Measurements from ENCODE around the gene TMEM238L. TPM values are rescaled to one million over a fixed set of nuclear protein-coding genes. Genes with fewer than 3 reads are reported as not detected.
A peak's percentile ranks its signal among the peaks of the same experiment; 100 is the strongest.

The TMEM238L gene
- total RNA-seq, 4 donors from 2014 or later = 2.0 to 8.9 TPM; not detected in 2

DNA sequence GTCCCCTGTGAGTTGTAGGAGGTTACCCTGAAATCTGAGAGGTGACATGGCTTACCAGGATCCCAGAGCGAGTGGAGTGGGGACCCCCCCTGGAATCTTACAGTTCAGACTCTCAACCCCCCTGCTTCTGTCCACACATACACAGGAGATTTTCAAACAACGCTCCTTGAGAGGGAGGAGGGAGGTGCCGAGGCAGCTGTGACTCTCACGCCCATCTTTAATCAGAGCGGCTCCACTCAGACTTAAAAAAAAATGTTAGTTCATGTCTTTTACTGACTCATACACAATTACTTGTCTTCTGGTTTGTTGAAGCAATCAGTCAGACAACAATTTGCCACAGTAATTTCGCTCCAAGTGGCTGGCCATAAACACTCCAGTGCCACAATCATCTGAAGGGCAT, 58.7 kb downstream of the TMEM238L start:
- H3K27ac ChIP-seq = peak overlapping the region; percentile 18
- 46% methylated on average over 6 of the region's 6 CpGs for WGBS
- peaks cover 33% of the 10 kb centered on the region for H3K4me1 ChIP-seq
- no peak for DNase-seq (ENCODE audit: low spot score in 2 of 2)
- H3K27me3 ChIP-seq = no peaks in the 10 kb centered on the region
- H3K9me3 ChIP-seq = no peaks in the 10 kb centered on the region
- H3K36me3 ChIP-seq = no peaks in the 10 kb centered on the region
- TF ChIP-seq POLR2A (IDR thresholded peaks at IDR 0.05) (no peak), POLR2AphosphoS5 (IDR thresholded peaks at IDR 0.05) (no peak), CTCF (IDR thresholded peaks at IDR 0.05) (no peak), EP300 (IDR thresholded peaks at IDR 0.05) (no peak)
- H3K4me3 ChIP-seq = no peak overlapping the region

Other genes with a start within 250 kb of the TMEM238L start
- 1 to 10 TPM in 2 of 4 donors, under 1 TPM in 2; 0.89 to 6.5 (median 1.1) TPM for gene MYH3, start 146.8 kb downstream of the TMEM238L start, total RNA-seq
- 10 to 100 TPM; 11.9 to 34.2 (median 14.1) TPM for gene SCO1, start 106.6 kb downstream of the TMEM238L start, total RNA-seq
- 10 to 100 TPM in 3 of 4 donors, 1 to 10 TPM in 1; 8.8 to 22.4 (median 10.6) TPM for gene ADPRM, start 106.5 kb downstream of the TMEM238L start, total RNA-seq
- gene TMEM220, start 74.1 kb downstream of the TMEM238L start, total RNA-seq = 10 to 100 TPM in 2 of 4 donors, 1 to 10 TPM in 2; 4.5 to 12.1 (median 9.4) TPM
- under 1 TPM in 2 of 4 donors, not detected in 2; 0.68 to 0.91 TPM for gene PIRT, start 34.0 kb upstream of the TMEM238L start, total RNA-seq